Upper lobe of left lung (tissue), 4 donors: ENCODE data around the gene KPNA6.

Source experiments
- CTCF ChIP-seq, 6 experiments: fragments of 450-650 bp in 4 of 6; fragments of 200-600 bp in 2 of 6; sonication (generic) in 2 of 6; IDR thresholded peaks; one replicate each; pipeline ENCODE4 v1.5.1; 2016 to 2019; ENCODE audit warnings: antibody characterized with exemption in 6 of 6
- EP300 ChIP-seq, 4 donors: sonication (generic); formaldehyde crosslinking; IDR thresholded peaks; one replicate each; pipeline ENCODE4 v1.5.1; 2017; ENCODE audit warnings: antibody characterized with exemption in 4 of 4, control low read depth in 2 of 4
- POLR2A ChIP-seq, 4 donors: fragments of 450-650 bp; IDR thresholded peaks; one replicate each; pipeline ENCODE4 v1.5.1; 2016 to 2017; ENCODE audit warnings: antibody characterized with exemption in 4 of 4, mild to moderate bottlenecking in 2 of 4
- POLR2AphosphoS5 ChIP-seq, 2 donors: sonication (generic); formaldehyde crosslinking; IDR thresholded peaks; one replicate each; pipeline ENCODE4 v1.5.1; 2017; ENCODE audit warnings: antibody characterized with exemption in 2 of 2

DNA sequence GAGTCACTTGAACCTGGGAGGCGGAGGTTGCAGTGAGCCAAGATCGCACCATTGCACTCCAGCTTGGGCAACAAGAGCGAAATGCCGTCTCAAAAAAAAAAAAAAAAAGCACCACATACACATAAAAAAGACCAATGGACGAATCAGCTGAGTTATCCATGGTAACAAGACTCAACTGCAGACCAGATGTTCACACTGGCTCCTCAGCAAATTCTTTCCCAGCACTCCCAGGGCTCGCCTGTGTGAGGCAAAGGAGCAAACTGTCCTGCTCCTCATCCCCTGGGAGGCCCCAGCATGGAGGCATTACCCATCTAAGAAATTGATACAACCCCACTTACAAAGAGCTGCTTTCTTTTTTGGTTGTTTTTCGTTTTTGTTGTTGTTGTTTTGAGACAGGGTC is 111.2 kb downstream of the KPNA6 start:
- no peak for TF ChIP-seq POLR2A (IDR thresholded peaks at IDR 0.05)
- no peak for TF ChIP-seq CTCF (IDR thresholded peaks at IDR 0.05)
- TF ChIP-seq POLR2AphosphoS5 (IDR thresholded peaks at IDR 0.05) = no peak
- no peak for TF ChIP-seq EP300 (IDR thresholded peaks at IDR 0.05)
